HepG2 (cell line): ENCODE results near the gene GGNBP2. TPM values are rescaled to one million over a fixed set of nuclear protein-coding genes. Genes with fewer than 3 reads are reported as not detected.

ENCODE experiments used
- CBX2 ChIP-seq, 2 experiments: fragments of 200-600 bp in 1 of 2; sonication (generic); formaldehyde crosslinking in 1 of 2; IDR thresholded peaks; 2 replicates each; pipeline versions ENCODE4 v1.7.0 to v1.8.1; 2018 to 2022; ENCODE audit warnings: low read depth in 2 of 2, low read length in 1 of 2, mild to moderate bottlenecking in 1 of 2, missing genetic modification reagents in 1 of 2
- EED ChIP-seq: sonication (generic); formaldehyde crosslinking; IDR thresholded peaks from 2 replicates; pipeline ENCODE4 v1.5.0; 2020; ENCODE audit warnings: mild to moderate bottlenecking, missing genetic modification reagents
- EP300 ChIP-seq, 3 experiments: sonication (generic) in 1 of 3; formaldehyde crosslinking in 1 of 3; IDR thresholded peaks; 2 replicates each; pipeline versions ENCODE4 v1.5.1 to v1.6.1; 2011 to 2020; ENCODE audit warnings: low read depth in 2 of 3, low read length in 2 of 3, borderline replicate concordance in 1 of 3, improper control_type of control experiment in 1 of 3, mild to moderate bottlenecking in 1 of 3, missing genetic modification reagents in 1 of 3, moderate library complexity in 1 of 3
- HNRNPH1 ChIP-seq: fragments of 200-400 bp; formaldehyde crosslinking; optimal IDR thresholded peaks from 2 replicates; pipeline ENCODE3; 2017; ENCODE audit warnings: mild to moderate bottlenecking, low read depth, low read length
- HOXA7 ChIP-seq: sonication (generic); formaldehyde crosslinking; IDR thresholded peaks from 2 replicates; pipeline ENCODE4 v1.8.1; 2022; ENCODE audit warnings: mild to moderate bottlenecking, missing genetic modification reagents, moderate library complexity
- KLF9 ChIP-seq: IDR thresholded peaks from 2 replicates; pipeline ENCODE4 v1.6.1; 2016; ENCODE audit warnings: low read depth
- MBD4 ChIP-seq: IDR thresholded peaks from 2 replicates; pipeline ENCODE4 v1.6.1; 2012; ENCODE audit warnings: low read length, inconsistent platforms, borderline replicate concordance
- NFE2L1 ChIP-seq: sonication (generic); formaldehyde crosslinking; IDR thresholded peaks from 2 replicates; pipeline ENCODE4 v1.4.0; 2020; ENCODE audit warnings: missing genetic modification reagents, mild to moderate bottlenecking, borderline replicate concordance
- SRF ChIP-seq: IDR thresholded peaks from 2 replicates; pipeline ENCODE4 v1.6.1; 2011; ENCODE audit warnings: mild to moderate bottlenecking, low read depth, low read length, moderate library complexity
- TAF1 ChIP-seq: sonication (generic); formaldehyde crosslinking; IDR thresholded peaks from 2 replicates; pipeline ENCODE4 v1.4.0; 2020; ENCODE audit warnings: missing genetic modification reagents
- ZNF878 ChIP-seq: sonication (generic); formaldehyde crosslinking; IDR thresholded peaks from 2 replicates; pipeline ENCODE4 v1.8.1; 2023; ENCODE audit warnings: mild to moderate bottlenecking, missing genetic modification reagents, moderate library complexity
- ZSCAN30 ChIP-seq: sonication (generic); formaldehyde crosslinking; IDR thresholded peaks from 2 replicates; pipeline ENCODE4 v1.5.0; 2020; ENCODE audit warnings: mild to moderate bottlenecking, missing genetic modification reagents
- polyA plus RNA-seq, 8 experiments: library from polyadenylated mRNA; depleted of rRNA in 3 of 8; stranded (reverse) in 7 of 8; unstranded in 1 of 8; fragments of >200 nt; fragmentation: Illumina TruSeq in 4 of 8; extraction: Trizol in 4 of 8; gene quantifications; 2 replicates each; pipeline versions ENCODE4 v1.2.1 to v1.2.3, GENCODE V29; 2011 to 2016; ENCODE audit warnings: low read depth in 4 of 8, missing spikeins in 1 of 8, mixed read lengths in 1 of 8; ENCODE audit not compliant: insufficient read depth in 1 of 8
- total RNA-seq, 5 experiments: library from RNA; depleted of rRNA; stranded (reverse); fragments of >200 nt; fragmentation: Illumina TruSeq; extraction: Trizol; gene quantifications; 2 replicates each; pipeline ENCODE4 v1.2.3, GENCODE V29; 2016; ENCODE audit warnings: low read depth in 1 of 5
- TF ChIP-seq, protein P1 (sequence below): sonication (generic); formaldehyde crosslinking; IDR thresholded peaks from 2 replicates; pipeline ENCODE4 v1.5.1; 2020; ENCODE audit warnings: mild to moderate bottlenecking, missing genetic modification reagents, moderate library complexity

The GGNBP2 gene
- total and polyA plus RNA-seq, 2 of the 13 experiments (the other 11 are each of a cell fraction or from before 2014, with no cell fraction given) = 53.3 to 84.2 TPM

GRCh38 chr17:36598951-36599401, 54.3 kb downstream of the GGNBP2 start (continued):
- TF ChIP-seq CBX2 (IDR thresholded peaks at IDR 0.05; ENCODE audit: low read depth, low read length) = no peak
- TF ChIP-seq CBX2 (CRISPR knock-in tag; IDR thresholded peaks at IDR 0.05; ENCODE audit: low read depth) = no peak
- no peak for TF ChIP-seq MBD4
- TF ChIP-seq HOXA7 (CRISPR knock-in tag) = no peak
- TF ChIP-seq, protein P1, sequence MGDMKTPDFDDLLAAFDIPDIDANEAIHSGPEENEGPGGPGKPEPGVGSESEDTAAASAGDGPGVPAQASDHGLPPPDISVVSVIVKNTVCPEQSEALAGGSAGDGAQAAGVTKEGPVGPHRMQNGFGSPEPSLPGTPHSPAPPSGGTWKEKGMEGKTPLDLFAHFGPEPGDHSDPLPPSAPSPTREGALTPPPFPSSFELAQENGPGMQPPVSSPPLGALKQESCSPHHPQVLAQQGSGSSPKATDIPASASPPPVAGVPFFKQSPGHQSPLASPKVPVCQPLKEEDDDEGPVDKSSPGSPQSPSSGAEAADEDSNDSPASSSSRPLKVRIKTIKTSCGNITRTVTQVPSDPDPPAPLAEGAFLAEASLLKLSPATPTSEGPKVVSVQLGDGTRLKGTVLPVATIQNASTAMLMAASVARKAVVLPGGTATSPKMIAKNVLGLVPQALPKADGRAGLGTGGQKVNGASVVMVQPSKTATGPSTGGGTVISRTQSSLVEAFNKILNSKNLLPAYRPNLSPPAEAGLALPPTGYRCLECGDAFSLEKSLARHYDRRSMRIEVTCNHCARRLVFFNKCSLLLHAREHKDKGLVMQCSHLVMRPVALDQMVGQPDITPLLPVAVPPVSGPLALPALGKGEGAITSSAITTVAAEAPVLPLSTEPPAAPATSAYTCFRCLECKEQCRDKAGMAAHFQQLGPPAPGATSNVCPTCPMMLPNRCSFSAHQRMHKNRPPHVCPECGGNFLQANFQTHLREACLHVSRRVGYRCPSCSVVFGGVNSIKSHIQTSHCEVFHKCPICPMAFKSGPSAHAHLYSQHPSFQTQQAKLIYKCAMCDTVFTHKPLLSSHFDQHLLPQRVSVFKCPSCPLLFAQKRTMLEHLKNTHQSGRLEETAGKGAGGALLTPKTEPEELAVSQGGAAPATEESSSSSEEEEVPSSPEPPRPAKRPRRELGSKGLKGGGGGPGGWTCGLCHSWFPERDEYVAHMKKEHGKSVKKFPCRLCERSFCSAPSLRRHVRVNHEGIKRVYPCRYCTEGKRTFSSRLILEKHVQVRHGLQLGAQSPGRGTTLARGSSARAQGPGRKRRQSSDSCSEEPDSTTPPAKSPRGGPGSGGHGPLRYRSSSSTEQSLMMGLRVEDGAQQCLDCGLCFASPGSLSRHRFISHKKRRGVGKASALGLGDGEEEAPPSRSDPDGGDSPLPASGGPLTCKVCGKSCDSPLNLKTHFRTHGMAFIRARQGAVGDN = peak; percentile 72
- no peak for TF ChIP-seq SRF
- 0 out of 2 replicates have a peak, but pooled peaks have one; percentile 4 for TF ChIP-seq TAF1 (CRISPR knock-in tag)
- TF ChIP-seq EP300 (IDR thresholded peaks at IDR 0.05; ENCODE audit: low read depth in 2 of 2, low read length in 2 of 2) = no peak
- TF ChIP-seq EP300 (CRISPR knock-in tag; IDR thresholded peaks at IDR 0.05; ENCODE audit: borderline replicate concordance) = no peak
- no peak for TF ChIP-seq KLF9
- no peak for TF ChIP-seq EED
- TF ChIP-seq ZNF878 (CRISPR knock-in tag) = no peak
- TF ChIP-seq HNRNPH1 = no peak
- no peak for TF ChIP-seq ZSCAN30 (CRISPR knock-in tag)
- TF ChIP-seq NFE2L1 (CRISPR knock-in tag) = no peak
- TF ChIP-seq, all 625 proteins: peak for 3
